ENCODE data around the gene URB1. TPM values are rescaled to one million over a fixed set of nuclear protein-coding genes. Genes with fewer than 3 reads are reported as not detected.

URB1 gene
- total RNA-seq, 1 donor from 2014 or later, result 33.9 TPM

DNA sequence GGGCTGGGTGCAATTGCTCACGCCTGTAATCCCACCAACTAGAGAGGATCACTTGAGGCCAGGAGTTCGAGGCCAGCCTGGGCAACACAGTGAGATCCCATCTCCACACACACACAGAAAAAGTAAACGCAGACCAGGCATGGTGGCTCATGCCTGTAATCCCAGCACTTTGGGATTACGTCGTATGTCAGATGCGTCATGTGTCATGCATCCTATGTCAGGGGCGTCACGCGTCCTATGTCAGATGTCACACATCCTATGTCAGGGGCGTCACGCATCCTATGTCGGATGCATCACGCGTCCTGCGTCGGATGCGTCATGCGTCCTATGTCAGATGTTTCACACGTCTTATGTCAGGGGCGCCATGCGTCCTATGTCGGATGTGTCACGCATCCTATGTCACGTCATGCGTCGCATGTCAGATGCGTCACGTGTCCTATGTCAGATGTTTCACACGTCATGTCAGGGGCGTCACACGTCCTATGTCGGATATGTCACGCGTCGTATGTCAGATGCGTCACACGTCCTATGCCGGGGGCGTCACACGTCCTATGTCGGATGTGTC is 92.6 kb downstream of the URB1 start:
- H3K27ac Mint-ChIP-seq, result no peak overlapping the region
- H3K9me3 Mint-ChIP-seq, result no peaks in the 10 kb centered on the region
- intact Hi-C loops (cut with micrococcal nuclease), result no loop called here
- no peak overlapping the region for H3K4me3 Mint-ChIP-seq (ENCODE audit: low read depth)
- peaks cover 4% of the 10 kb centered on the region for H3K36me3 Mint-ChIP-seq (ENCODE audit: low read depth)
- H3K27me3 Mint-ChIP-seq (ENCODE audit: low read depth), result no peaks in the 10 kb centered on the region
- no peak for DNase-seq (ENCODE audit: low spot score)
- no peaks in the 10 kb centered on the region for H3K4me1 Mint-ChIP-seq (ENCODE audit: low read depth)

DNA sequence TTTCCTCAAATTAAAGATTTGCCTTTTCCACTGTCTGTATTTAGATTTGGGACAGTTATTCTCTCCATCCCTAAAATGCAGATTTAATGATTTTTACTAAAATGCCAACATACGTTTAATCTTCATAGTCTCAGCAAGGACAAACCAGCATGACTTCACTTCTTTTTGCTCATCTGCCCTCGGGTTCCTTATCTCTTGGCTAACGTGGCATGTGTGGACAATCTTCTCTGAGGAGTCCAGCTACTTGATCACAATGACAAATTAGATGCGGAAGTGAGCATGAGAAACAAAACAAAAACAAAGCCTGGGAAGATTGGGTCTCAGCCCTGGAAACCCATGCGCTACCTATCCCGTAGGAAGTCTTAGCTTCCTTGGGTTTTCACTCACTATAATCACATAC is 93.1 kb downstream of the URB1 start:
- Mint-ChIP-seq H3K27me3 (ENCODE audit: low read depth) (no peaks in the 10 kb centered on the region), H3K9me3 (no peaks in the 10 kb centered on the region), H3K4me1 (ENCODE audit: low read depth) (no peaks in the 10 kb centered on the region), H3K4me3 (ENCODE audit: low read depth) (no peak overlapping the region), H3K27ac (no peak overlapping the region), H3K36me3 (ENCODE audit: low read depth) (peaks cover 4% of the 10 kb centered on the region)
- intact Hi-C loops (cut with micrococcal nuclease), result no loop called here
- no peak for DNase-seq (ENCODE audit: low spot score)

DNA sequence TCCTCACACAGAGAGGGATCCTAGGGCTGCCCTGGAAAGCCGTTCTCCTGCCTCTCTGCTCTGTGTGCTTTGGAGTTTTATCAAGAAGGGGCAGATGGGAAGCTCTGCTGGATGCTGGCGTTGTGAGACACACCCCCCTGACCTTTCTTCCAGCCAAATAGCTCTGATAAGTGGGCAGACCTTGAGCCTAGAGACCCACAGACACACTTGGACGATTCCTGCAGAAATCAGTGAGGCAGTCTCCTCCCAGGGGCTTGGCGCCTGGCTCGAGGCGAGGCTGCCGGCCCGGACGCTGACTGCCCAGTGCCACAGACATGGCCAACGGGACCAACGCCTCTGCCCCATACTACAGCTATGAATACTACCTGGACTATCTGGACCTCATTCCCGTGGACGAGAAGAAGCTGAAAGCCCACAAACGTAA is 94.1 kb downstream of the URB1 start, which contains the start of gene MRAP:
Gene MRAP, plus strand, starts transcription at position 198 of the 424 bp plus-strand sequence. Its CDS starts 117 bp downstream, at position 315.
- Mint-ChIP-seq H3K4me1 (ENCODE audit: low read depth) (no peaks in the 10 kb centered on the region), H3K9me3 (no peaks in the 10 kb centered on the region), H3K27me3 (ENCODE audit: low read depth) (no peaks in the 10 kb centered on the region), H3K27ac (no peak within 1 kb of the TSS), H3K4me3 (ENCODE audit: low read depth) (no peak within 1 kb of the TSS), H3K36me3 (ENCODE audit: low read depth) (peaks cover 4% of the 10 kb centered on the region)
- DNase-seq (ENCODE audit: low spot score), result no peak
- intact Hi-C loops (cut with micrococcal nuclease), result no loop called here

DNA sequence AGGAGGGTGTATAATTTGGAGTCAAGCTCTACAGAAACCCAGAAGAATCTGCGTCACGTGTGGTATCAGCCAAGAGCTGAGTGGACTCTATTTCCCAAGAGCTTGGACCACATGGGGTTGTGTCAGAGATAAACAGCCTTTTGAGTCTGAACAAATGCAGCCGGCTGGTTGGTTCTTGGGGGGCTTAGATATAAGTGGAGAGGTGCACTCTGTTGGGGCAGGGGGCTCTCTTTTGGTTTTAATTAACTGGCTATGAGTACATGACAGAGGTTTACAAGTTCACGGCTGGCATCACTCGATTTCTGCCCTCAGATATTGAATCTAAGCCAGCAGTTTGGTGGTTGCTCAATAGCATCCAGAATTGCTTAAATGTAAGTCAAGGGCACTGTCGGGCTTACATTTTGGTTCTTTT is 94.7 kb downstream of the URB1 start:
- H3K9me3 Mint-ChIP-seq, result no peaks in the 10 kb centered on the region
- DNase-seq (ENCODE audit: low spot score), result no peak
- no peaks in the 10 kb centered on the region for H3K27me3 Mint-ChIP-seq (ENCODE audit: low read depth)
- no peak overlapping the region for H3K4me3 Mint-ChIP-seq (ENCODE audit: low read depth)
- no peak overlapping the region for H3K27ac Mint-ChIP-seq
- H3K4me1 Mint-ChIP-seq (ENCODE audit: low read depth), result no peaks in the 10 kb centered on the region
- peaks cover 4% of the 10 kb centered on the region for H3K36me3 Mint-ChIP-seq (ENCODE audit: low read depth)
- intact Hi-C loops (cut with micrococcal nuclease), result no loop called here

DNA sequence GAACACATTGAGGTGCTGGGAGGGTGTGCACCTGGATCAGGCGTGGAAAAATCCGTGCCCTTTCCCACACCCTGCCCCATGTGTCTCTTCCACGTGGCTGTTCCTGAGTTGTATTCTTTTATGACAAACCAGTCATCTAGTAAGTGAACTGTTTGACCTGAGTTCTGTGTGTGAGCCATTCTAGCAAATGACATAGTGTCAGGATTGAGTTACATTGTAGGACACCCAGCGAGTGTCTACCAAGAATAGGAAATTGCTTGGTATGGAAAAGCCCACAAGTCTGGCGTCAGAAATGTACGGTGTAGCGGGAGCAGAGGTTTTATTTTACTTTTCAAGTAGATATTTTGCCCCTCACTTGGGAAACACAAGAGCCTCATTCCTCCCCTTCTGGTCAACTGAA is 95.4 kb downstream of the URB1 start:
- Mint-ChIP-seq H3K4me3 (ENCODE audit: low read depth) (no peak overlapping the region), H3K27ac (no peak overlapping the region), H3K9me3 (no peaks in the 10 kb centered on the region), H3K36me3 (ENCODE audit: low read depth) (peaks cover 4% of the 10 kb centered on the region), H3K27me3 (ENCODE audit: low read depth) (no peaks in the 10 kb centered on the region), H3K4me1 (ENCODE audit: low read depth) (no peaks in the 10 kb centered on the region)
- intact Hi-C loops (cut with micrococcal nuclease), result no loop called here
- no peak for DNase-seq (ENCODE audit: low spot score)

DNA sequence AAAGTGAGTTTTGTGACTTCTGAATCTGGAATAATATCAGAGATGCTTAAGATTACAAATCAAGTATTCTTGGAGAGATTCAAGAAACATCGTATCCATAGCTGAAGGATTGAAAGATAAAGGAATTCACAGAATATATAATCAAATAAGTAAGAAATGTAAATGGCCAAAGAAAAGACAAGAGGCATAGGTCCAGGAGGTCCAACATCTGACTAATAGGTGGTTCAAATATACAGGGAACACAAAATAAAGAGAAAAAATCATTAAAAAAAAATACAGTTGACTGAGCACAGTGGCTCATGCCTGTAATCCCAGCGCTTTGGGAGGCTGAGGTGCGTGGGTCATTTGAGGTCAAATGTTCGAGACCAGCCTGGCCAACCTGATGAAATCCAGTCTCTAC is 107.3 kb downstream of the URB1 start:
- H3K27me3 Mint-ChIP-seq (ENCODE audit: low read depth), result no peaks in the 10 kb centered on the region
- intact Hi-C loops (cut with micrococcal nuclease), result no loop called here
- no peak for DNase-seq (ENCODE audit: low spot score)

DNA sequence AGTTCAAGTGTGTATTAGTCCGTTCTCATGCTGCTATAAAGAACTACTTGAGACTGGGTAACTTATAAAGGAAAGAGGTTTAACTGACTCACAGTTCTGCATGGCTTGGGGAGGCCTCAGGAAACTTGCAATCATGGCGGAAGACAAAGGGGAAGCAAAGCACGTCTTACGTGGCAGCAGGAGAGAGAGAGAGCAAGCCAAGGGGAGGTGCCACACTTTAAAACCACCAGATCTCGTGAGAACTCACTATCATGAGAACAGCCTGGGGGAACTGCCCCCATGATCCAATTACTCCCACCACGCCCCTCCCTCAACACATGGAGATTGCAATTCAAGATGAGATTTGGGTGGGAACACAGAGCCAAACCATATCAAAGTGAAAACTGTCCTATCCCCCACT is 109.8 kb downstream of the URB1 start:
- no peak overlapping the region for H3K27ac Mint-ChIP-seq
- intact Hi-C loops (cut with micrococcal nuclease), result no loop called here
- no peak overlapping the region for H3K4me3 Mint-ChIP-seq (ENCODE audit: low read depth)
- no peaks in the 10 kb centered on the region for H3K9me3 Mint-ChIP-seq
- peaks cover 3% of the 10 kb centered on the region for H3K36me3 Mint-ChIP-seq (ENCODE audit: low read depth)
- no peaks in the 10 kb centered on the region for H3K27me3 Mint-ChIP-seq (ENCODE audit: low read depth)
- no peak for DNase-seq (ENCODE audit: low spot score)
- H3K4me1 Mint-ChIP-seq (ENCODE audit: low read depth), result peaks cover 20% of the 10 kb centered on the region

More for the DNA sequence above, 107.3 kb downstream of the URB1 start:
- Mint-ChIP-seq H3K36me3 (ENCODE audit: low read depth) (no peaks in the 10 kb centered on the region), H3K4me1 (ENCODE audit: low read depth) (peaks cover 5% of the 10 kb centered on the region), H3K27ac (no peak overlapping the region), H3K4me3 (ENCODE audit: low read depth) (no peak overlapping the region), H3K9me3 (no peaks in the 10 kb centered on the region)

DNA sequence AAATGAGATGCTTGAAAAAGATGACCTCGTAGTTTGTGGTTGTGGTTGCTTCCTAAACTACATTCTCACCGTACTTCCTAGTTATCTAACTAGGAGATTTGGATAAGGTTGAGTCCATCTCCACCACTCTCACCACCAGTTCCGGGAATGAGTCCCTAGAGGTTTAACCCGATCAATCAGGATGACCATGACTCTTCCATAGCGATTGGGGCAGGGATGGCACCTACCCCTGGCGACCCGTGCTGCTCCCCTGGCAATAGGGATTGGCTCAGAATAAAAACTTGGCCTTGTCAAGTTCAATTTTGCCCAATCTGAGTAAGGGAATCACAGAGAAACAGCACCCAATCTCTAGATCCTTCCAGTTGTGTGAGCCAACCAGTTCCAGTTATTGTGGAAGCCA is 111.3 kb downstream of the URB1 start:
- Mint-ChIP-seq H3K27me3 (ENCODE audit: low read depth) (no peaks in the 10 kb centered on the region), H3K27ac (no peak overlapping the region), H3K9me3 (no peaks in the 10 kb centered on the region), H3K4me1 (ENCODE audit: low read depth) (peaks cover 24% of the 10 kb centered on the region), H3K4me3 (ENCODE audit: low read depth) (no peak overlapping the region), H3K36me3 (ENCODE audit: low read depth) (peaks cover 3% of the 10 kb centered on the region)
- DNase-seq (ENCODE audit: low spot score), result no peak
- intact Hi-C loops (cut with micrococcal nuclease), result no loop called here

DNA sequence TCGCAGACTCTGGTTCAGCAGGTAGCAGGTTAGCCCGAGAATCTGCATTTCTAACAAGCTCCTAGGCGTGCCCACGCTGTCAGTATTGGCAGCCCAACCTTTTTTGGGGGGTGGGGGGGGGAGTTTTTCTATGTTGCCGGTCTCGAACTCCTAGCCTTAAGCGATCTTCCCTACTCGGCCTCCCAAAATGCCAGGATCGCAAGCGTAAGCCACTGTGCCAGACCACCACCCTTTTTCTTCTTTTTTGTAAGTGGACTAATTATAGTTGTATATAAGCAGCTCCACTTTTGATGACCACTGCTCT is 113.5 kb downstream of the URB1 start:
- intact Hi-C loops (cut with micrococcal nuclease), result loop anchor here (2.0 to 10.0 kb wide), 4 partner anchors 113 to 615 kb away; partner anchors contain the start of genes EVA1C, SCAF4 and URB1
- peaks cover 10% of the 10 kb centered on the region for H3K36me3 Mint-ChIP-seq (ENCODE audit: low read depth)
- H3K4me3 Mint-ChIP-seq (ENCODE audit: low read depth), result peak overlapping the region; percentile 99
- DNase-seq (ENCODE audit: low spot score), result no peak
- peaks cover 27% of the 10 kb centered on the region for H3K4me1 Mint-ChIP-seq (ENCODE audit: low read depth)
- H3K9me3 Mint-ChIP-seq, result no peaks in the 10 kb centered on the region
- no peaks in the 10 kb centered on the region for H3K27me3 Mint-ChIP-seq (ENCODE audit: low read depth)
- peak overlapping the region; percentile 97 for H3K27ac Mint-ChIP-seq

DNA sequence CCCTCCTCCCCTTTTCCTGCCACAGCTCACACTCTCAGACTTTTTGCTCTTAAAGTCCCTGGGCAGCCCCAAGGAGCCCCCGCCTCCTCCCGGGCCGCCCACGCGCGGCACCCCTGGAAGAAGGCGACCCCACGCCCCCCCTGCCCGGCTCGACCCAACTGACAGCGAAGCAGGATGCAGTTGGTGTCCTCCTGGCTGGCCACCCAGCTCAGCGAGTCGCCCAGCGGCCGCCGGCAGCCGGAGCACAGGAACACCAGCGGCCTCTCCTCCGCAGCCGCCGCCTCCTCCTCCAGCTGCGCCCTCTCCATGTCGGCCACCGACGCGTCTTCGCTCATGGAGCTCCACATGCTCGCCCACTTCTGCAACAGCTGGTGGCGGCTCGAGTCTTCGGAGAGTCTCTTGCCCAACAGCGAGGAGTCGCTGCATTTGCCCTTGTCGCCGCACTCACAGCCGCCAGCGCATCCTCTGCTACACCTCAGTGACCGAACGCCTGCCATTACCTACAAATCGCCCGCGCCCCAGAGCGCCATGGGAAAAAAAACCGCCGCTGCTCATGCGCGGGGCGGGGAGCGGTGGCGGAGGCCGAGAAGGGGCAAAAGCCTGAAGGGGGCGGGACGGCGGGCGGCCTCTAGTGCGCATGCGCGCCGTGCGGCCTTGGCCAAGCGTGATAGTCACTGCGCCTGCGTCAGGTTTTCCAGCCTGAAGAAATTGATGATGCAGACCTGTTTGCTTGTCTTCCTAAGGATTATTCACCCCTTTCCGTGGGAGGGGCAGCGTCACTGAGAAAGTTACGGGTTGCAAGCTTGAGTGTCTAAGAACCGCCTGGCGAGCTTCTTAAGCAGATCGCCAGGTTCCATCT is 114.1 kb downstream of the URB1 start, which contains the start of gene MIS18A:
Gene MIS18A, minus strand, starts transcription at position 532 of the 859 bp plus-strand sequence. Its CDS starts 35 bp downstream, at position 497.
- Mint-ChIP-seq H3K36me3 (ENCODE audit: low read depth) (peaks cover 10% of the 10 kb centered on the region), H3K27me3 (ENCODE audit: low read depth) (no peaks in the 10 kb centered on the region), H3K4me3 (ENCODE audit: low read depth) (peak within 1 kb of the TSS; percentile 99), H3K9me3 (no peaks in the 10 kb centered on the region), H3K27ac (peak within 1 kb of the TSS; percentile 97), H3K4me1 (ENCODE audit: low read depth) (peaks cover 27% of the 10 kb centered on the region)
- intact Hi-C loops (cut with micrococcal nuclease), result loop anchor here (2.0 to 10.0 kb wide), 4 partner anchors 114 to 614 kb away; partner anchors contain the start of genes EVA1C, SCAF4 and URB1
- DNase-seq (ENCODE audit: low spot score), result peak; percentile 95

DNA sequence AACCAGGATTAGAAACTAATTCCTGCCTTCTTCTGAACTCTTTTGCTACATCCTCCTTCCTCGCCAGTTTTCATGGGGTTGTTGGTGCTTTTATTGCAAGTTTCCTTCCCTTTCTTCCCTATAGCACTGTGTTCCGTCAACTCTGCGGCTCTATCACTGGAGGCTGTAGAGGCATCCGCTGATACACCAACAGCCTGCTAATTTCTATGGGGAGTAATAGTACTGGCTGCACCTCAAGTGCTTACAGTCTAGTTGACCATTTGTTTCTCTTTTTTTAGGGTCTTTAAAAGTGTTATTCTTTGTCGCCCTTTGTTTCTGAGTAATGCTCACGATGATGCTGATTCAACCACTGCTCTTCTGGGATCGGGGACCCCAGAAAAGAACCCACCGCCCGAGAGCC is 114.7 kb downstream of the URB1 start:
- peaks cover 14% of the 10 kb centered on the region for H3K36me3 Mint-ChIP-seq (ENCODE audit: low read depth)
- intact Hi-C loops (cut with micrococcal nuclease), result loop anchor here (2.0 to 10.0 kb wide), 4 partner anchors 115 to 613 kb away; partner anchors contain the start of genes EVA1C, SCAF4 and URB1
- peak overlapping the region; percentile 99 for H3K4me3 Mint-ChIP-seq (ENCODE audit: low read depth)
- no peaks in the 10 kb centered on the region for H3K9me3 Mint-ChIP-seq
- peaks cover 27% of the 10 kb centered on the region for H3K4me1 Mint-ChIP-seq (ENCODE audit: low read depth)
- no peaks in the 10 kb centered on the region for H3K27me3 Mint-ChIP-seq (ENCODE audit: low read depth)
- peak overlapping the region; percentile 97 for H3K27ac Mint-ChIP-seq
- no peak for DNase-seq (ENCODE audit: low spot score)

DNA sequence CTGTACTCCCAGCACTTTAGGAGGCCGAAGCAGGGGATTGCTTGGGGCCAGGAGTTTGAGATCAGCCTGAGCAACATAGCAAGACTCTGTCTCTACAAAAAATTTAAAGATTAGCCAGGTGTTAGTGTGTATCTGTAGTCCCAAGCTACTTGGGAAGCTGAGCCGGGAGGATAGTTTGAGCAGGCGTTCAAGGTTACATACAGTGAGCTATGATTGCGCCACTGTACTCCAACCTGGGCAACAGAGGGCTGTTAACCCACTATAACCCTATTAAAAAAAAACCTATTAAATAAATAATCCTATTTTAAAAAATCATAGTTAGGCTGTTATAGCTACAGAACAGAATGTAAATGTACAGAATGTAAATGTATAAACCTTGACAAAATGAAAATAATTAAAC is 116.1 kb downstream of the URB1 start:
- H3K4me3 Mint-ChIP-seq (ENCODE audit: low read depth), result peak overlapping the region; percentile 41
- intact Hi-C loops (cut with micrococcal nuclease), result loop anchor here (5.0 to 10.0 kb wide), 3 partner anchors 136 to 612 kb away; partner anchors contain the start of genes EVA1C and SCAF4

DNA sequence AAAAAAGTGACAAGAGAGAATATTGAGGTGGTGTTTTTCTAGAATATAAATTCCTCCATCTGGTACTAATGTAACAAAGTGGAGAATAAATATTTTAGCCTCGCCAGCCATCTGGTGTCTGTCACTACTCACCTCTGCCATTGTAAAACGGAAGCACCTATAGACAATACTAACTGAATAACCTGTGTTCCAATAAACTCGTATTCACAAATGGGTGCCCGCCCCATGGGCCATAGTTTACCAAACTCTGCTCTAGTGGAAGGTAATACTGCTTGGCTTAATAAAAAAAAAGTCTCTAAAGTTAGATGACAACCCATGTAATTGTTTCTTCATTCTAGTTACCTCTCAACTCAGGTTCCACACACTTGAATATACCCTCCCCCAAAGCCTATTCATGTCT is 122.1 kb downstream of the URB1 start:
- no peak overlapping the region for H3K27ac Mint-ChIP-seq
- no peaks in the 10 kb centered on the region for H3K9me3 Mint-ChIP-seq
- H3K36me3 Mint-ChIP-seq (ENCODE audit: low read depth), result peaks cover 38% of the 10 kb centered on the region
- no peak overlapping the region for H3K4me3 Mint-ChIP-seq (ENCODE audit: low read depth)
- no peaks in the 10 kb centered on the region for H3K27me3 Mint-ChIP-seq (ENCODE audit: low read depth)
- H3K4me1 Mint-ChIP-seq (ENCODE audit: low read depth), result peaks cover under 1% of the 10 kb centered on the region
- DNase-seq (ENCODE audit: low spot score), result no peak
- intact Hi-C loops (cut with micrococcal nuclease), result loop anchor here (10.0 kb wide), 1 partner anchor 606 kb away; no protein-coding TSS in a partner anchor

More for the DNA sequence above, 116.1 kb downstream of the URB1 start:
- DNase-seq (ENCODE audit: low spot score), result no peak
- Mint-ChIP-seq H3K9me3 (no peaks in the 10 kb centered on the region), H3K36me3 (ENCODE audit: low read depth) (peaks cover 19% of the 10 kb centered on the region), H3K27ac (no peak overlapping the region), H3K27me3 (ENCODE audit: low read depth) (no peaks in the 10 kb centered on the region), H3K4me1 (ENCODE audit: low read depth) (peaks cover 25% of the 10 kb centered on the region)
